GM12892 (cell line): ENCODE measurements around the gene DENND1A.

Source experiments
- POLR2A ChIP-seq: IDR thresholded peaks from 2 replicates; pipeline ENCODE4 v1.6.1; 2011; ENCODE audit warnings: low read depth, low read length, control low read depth
- POLR2AphosphoS5 ChIP-seq: IDR thresholded peaks from 2 replicates; pipeline ENCODE4 v1.6.1; 2011; ENCODE audit warnings: low read depth, low read length, control low read depth
- TAF1 ChIP-seq: IDR thresholded peaks from 2 replicates; pipeline ENCODE4 v1.6.1; 2011; ENCODE audit warnings: low read depth, mild to moderate bottlenecking, control low read depth, low read length, borderline replicate concordance

- TF ChIP-seq POLR2AphosphoS5: no peak
- no peak for TF ChIP-seq POLR2A
- no peak for TF ChIP-seq TAF1
Measured at GRCh38 chr9:123599781-123600180, 330.1 kb downstream of the DENND1A start.
